Measurements from ENCODE around the gene CSF2RB.
"Not testable (repeated sequence)": the region's sequence is repeated elsewhere in the genome, so short reads cannot be mapped to it uniquely, and the experiment has no call there.

CSF2RB gene

DNA sequence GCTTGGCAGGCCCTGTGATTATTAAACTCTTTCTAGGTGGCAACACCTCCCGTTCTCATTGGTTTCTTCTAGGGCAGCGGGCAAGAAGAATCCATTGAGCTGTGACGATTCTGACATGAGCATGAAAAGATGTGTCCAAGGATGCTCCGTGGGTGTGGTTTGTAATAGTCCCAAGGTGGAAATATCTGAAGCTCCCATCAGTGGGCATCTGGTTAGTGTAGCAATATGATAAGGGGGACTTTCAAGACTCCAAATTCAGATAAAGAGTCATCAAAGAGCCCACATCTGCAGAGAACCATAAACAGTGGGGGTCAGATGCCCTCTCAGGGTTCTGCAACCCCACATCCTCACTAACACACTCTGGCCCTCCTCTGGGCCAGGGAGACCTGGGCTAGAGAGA, 63.2 kb downstream of the CSF2RB start:
- no peak for DNase-seq

DNA sequence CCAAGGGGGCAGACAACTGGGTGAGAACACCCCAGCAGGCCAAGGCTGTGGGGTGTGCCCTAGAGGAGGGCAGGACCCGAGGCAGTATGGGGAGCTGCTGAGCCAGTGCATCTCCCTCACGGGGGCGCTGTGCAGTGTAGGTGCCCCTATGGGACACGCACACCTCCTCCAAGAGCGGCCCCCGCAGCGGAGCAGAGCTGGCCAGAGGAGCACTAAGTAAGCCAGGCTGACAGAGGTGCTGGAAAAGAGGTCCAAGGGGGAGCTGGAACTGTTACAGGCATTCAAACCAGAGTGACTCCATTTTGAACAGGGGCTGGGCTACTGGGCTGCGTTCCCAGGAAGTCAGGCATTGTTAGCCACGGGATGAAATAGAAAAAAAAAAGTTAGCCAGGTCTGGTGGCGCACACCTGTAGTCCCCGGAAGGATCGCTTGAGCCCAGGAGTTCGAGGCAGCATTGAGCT, 64.0 kb downstream of the CSF2RB start:
- peak; percentile 88 for DNase-seq

DNA sequence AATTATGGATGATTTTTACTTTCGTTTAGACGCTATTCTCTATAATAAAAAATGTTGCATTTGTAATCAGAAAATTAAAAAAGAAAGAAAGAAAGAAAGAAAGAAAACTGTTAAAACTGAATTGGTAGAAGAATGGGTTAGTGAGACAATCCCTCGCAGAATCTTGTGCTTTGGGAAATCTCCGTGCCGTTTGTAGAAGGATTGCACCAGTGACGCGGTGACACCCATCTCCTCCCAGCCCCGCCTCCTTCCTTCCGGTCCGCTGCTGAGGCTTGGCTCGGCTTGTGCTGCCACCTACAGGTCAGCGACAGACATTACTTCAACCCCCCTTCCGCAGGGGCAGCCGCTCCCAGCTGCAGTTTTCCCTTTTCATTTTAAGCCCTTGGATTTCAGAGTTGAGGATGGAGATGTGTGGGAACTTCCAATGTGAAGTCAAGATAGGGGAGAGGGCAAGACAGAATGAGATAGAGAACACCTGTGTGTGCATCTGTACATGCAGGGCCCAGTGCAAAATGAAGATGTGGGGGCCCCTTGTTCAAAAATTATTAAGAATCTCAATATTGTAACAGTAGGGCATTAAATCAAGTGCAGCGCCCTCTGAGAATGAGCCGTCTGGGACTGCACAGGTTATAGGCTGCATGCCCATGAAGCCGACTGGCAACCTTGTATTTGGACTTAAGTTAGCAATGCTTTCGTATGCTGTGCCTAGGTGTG, 64.7 kb downstream of the CSF2RB start:
- DNase-seq, result peak; percentile 96

DNA sequence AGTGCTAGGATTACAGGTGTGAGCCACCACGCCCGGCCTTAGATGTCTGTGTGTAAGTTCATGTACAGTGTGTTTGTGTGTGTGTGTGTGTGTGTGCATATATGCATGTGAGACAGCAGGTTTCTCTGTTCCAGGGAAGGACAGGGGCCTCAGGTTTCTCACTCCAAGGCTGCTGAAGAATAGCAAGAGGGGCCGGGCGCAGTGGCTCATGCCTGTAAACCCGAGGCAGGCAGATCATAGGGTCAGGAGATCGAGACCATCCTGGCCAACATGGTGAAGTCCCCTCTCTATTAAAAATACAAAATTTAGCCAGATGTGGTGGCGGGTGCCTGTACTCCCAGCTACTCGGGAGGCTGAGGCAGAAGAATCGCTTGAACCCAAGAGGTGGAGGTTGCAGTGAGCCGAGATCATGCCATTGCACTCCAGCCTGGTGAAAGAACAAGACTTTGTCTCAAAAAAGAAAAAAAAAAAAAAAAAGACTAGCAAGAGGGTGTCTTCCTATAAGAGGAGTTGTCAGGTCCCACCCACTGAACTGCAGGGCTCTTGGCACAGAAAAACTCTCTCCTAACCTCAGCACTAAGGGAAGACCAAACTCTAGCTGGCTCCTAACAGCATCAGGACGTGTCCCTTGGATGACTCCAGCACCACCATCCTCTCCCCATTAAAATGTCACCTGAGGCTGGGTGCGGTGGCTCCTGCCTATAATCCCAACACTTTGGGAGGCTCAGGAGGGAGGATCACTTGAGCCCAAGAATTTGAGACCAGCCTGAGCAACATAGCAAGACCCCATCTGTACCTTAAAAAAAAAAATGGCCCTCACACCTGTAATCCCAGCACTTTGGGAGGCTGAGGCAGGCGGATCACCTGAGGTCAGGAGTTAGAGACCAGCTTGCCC, 65.8 kb downstream of the CSF2RB start:
- DNase-seq, result no peak

DNA sequence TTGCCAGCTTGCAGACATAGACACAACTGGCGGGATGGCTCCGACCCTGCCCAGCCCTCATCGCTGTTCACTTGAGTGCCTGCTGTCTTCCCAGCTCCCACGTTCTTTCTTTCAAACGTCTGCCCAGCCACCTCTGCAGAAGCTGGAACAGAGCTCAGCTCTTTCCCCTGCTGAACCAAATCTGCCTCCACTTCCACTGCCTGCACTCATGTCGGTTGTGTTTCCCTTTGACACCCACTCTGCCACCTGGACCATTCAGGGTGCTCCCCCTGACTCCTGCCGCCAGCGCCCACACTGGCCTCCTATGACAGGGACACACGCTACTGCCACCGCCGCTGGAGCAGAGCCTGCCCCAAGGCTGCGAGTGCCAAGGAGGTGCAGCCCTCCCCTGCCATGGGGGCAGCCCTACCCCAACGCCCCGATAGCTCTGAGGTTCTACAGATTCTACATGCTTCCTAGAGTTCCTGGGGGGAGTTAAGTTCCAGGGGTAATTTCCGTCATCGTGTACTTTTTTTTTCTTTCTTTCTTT, 67.9 kb downstream of the CSF2RB start:
- no peak for DNase-seq

DNA sequence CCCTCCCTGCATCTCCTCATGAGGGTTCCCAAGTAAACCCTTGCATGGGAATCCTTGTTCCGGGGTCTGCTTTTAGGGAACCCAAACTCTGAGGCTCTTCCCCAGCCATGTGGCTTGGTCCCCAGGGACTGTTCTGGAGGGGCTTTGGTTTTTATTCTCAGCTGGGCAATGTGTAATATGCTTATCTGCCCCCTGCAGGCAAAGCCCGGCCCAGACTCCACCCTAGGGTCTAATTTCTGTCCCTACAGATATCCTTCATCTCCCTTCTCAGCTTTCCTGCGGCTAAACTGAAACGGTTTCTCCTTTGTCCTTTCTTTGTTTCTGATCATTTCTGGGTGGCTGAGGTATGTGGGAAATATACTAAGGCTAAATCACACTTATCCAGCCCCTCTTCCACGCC, 68.7 kb downstream of the CSF2RB start:
- DNase-seq, result no peak

DNA sequence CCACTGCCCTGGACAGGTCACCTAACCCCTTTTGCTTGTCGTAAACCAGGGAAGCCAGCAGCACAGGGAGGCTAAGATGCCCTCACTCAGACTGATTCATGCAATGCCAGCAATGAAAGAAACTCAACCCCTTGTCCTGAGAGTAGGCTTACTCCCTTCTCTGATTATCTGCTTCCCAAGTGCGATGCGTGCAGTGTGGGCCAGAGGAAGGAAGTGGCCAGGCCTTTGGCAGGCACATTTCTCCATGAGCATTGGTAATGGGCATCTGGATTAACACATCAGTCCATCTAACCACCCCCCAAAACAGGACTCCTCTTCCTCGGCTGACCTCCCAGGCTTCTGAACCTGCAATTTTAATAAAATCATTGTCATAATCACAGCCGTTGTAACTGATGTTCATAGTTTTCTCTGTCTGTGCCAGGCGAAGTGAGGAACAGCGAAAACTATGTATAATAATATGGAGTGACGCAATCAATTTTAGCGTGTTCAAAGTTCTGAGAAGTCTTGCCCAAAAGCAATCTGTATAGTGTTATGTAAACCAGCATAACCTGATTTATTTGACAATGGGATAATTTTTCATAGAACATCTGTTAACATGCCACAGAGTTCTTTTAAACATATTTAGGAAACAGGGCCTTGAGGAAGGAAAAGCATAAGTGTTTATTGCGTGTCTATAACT, 71.9 kb downstream of the CSF2RB start:
- no peak for DNase-seq

DNA sequence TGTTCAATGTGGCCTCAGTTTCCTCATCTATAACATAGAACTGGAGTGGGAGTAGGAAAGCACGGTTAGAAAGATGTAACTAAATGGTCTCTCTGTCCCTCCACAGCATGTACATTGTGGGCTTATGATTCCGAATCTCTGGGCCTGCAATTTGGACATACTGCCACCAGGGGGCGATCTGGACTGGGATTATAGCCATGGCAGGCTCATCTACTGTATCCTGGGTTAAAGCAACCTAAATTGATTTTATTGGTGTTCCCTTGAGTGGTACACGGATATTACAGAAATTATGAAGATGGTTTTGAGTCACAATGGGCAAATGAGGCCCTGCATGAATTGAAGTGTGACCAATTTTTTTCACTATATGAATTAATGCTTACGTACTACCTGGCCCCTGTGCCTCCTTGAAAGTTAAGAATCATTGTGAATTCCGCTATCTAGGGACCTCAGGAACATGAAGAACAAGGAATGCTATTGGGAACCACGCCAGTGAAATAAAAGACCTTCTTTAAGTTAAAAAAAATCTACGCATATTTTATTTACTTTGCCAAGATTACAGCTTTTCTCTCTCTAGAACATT, 72.9 kb downstream of the CSF2RB start:
- peak; percentile 36 for DNase-seq

DNA sequence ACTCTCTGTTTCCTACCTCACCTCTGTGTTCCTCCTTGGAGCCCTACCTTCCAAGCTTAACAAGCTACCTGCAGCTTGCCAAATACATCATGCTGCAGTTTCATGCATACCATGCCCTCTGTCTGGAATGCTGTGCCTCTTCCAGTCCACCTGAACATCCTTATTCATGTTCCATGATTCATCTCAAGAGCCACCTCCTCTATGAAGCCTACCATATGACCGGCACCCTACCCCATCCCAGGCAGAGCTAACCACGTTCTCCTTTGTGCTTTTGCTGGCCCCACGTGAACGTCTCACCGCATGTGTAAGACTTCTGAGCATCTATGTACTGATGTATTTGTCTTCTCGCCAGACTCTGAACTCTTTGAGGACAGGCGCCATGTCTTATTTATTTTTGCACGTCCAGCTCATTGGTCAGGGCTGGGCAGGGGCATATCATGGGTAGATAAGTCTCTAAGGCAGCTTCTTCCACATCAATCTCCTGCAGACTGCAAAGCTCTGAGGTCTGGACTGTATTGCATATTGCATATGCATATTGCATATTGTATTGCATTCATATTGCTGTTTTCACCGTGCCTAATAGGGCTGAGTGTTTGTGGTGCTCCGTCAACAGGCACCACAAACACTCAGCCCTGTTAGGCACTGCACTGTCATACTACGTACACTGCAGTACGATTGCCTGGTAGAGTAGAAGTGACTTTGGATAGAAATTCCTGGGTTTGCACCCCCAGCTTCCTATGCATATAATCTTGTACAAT, 74.8 kb downstream of the CSF2RB start:
- DNase-seq, result no peak

DNA sequence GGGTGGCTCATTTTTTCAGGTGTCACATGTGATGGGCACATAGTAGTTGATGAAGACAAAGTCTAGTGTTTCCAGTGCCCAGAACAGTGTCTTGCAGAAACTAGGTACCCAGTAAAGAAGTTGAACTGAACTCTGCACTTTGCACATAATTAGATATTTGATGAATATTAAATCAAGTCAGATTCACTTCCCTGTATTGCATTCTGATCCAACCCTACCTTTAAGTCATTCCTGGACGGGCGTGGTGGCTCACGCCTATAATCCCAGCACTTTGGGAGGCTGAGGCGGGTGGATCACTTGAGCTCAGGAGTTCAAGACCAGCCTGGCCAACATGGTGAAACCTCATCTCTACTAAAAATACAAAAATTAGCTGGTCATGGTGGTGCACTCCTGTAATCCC, 75.6 kb downstream of the CSF2RB start:
- DNase-seq, result not testable (repeated sequence)
